ENCODE measurements around the gene AKAP13.
A peak's percentile ranks its signal among the peaks of the same experiment; 100 is the strongest.

AKAP13 gene

GRCh38 chr15:85583923-85584390, 203.6 kb downstream of the AKAP13 start:
- TF ChIP-seq NFIC (IDR thresholded peaks at IDR 0.05): peak; percentile 22; the same call in 1 of the 2 replicates
- TF ChIP-seq ZBTB7A (IDR thresholded peaks at IDR 0.05; ENCODE audit: low read depth): no peak

- TF ChIP-seq ZBTB7A (IDR thresholded peaks at IDR 0.05; ENCODE audit: low read depth): no peak
- no peak for TF ChIP-seq TAF1 (IDR thresholded peaks at IDR 0.05; ENCODE audit: low read depth)
- no peak for TF ChIP-seq CREB1 (IDR thresholded peaks at IDR 0.05; ENCODE audit: low read depth)
- TF ChIP-seq YY1 (IDR thresholded peaks at IDR 0.05; ENCODE audit: low read depth): no peak
- no peak for TF ChIP-seq EGR1 (IDR thresholded peaks at IDR 0.05)
- no peak for TF ChIP-seq TEAD4 (IDR thresholded peaks at IDR 0.05)
- no peak for TF ChIP-seq USF1 (IDR thresholded peaks at IDR 0.05)
- TF ChIP-seq NFIC (IDR thresholded peaks at IDR 0.05): no peak
These were observed 204.5 kb downstream of the AKAP13 start for GRCh38 chr15:85584872-85585271.

- TF ChIP-seq NFIC (IDR thresholded peaks at IDR 0.05): no peak
- TF ChIP-seq YY1 (IDR thresholded peaks at IDR 0.05; ENCODE audit: low read depth): no peak
- no peak for TF ChIP-seq FOXM1 (IDR thresholded peaks at IDR 0.05; ENCODE audit: borderline replicate concordance, low read depth)
- no peak for TF ChIP-seq REST (IDR thresholded peaks at IDR 0.05; ENCODE audit: low read depth)
- TF ChIP-seq TCF12 (IDR thresholded peaks at IDR 0.05; ENCODE audit: low read depth): no peak
- no peak for TF ChIP-seq USF1 (IDR thresholded peaks at IDR 0.05)
- TF ChIP-seq CEBPB (IDR thresholded peaks at IDR 0.05): no peak
These were observed 207.5 kb downstream of the AKAP13 start for GRCh38 chr15:85587707-85588411.

- TF ChIP-seq TEAD4 (IDR thresholded peaks at IDR 0.05): no peak
- TF ChIP-seq YY1 (IDR thresholded peaks at IDR 0.05; ENCODE audit: low read depth): no peak
- no peak for TF ChIP-seq RAD21 (IDR thresholded peaks at IDR 0.05; ENCODE audit: low read depth)
- TF ChIP-seq ZBTB7A (IDR thresholded peaks at IDR 0.05; ENCODE audit: low read depth): no peak
- TF ChIP-seq FOXM1 (IDR thresholded peaks at IDR 0.05; ENCODE audit: borderline replicate concordance, low read depth): no peak
- TF ChIP-seq EGR1 (IDR thresholded peaks at IDR 0.05): no peak
- TF ChIP-seq USF1 (IDR thresholded peaks at IDR 0.05): no peak
These were observed 208.3 kb downstream of the AKAP13 start for GRCh38 chr15:85588677-85589076.

- TF ChIP-seq REST (IDR thresholded peaks at IDR 0.05; ENCODE audit: low read depth) (no peak), YY1 (IDR thresholded peaks at IDR 0.05; ENCODE audit: low read depth) (no peak), MAX (IDR thresholded peaks at IDR 0.05) (no peak)
These were observed 209.4 kb downstream of the AKAP13 start for GRCh38 chr15:85589851-85590250.

- no peak for TF ChIP-seq TEAD4 (IDR thresholded peaks at IDR 0.05)
- no peak for TF ChIP-seq TAF1 (IDR thresholded peaks at IDR 0.05; ENCODE audit: low read depth)
- TF ChIP-seq MAX (IDR thresholded peaks at IDR 0.05): no peak
- TF ChIP-seq YY1 (IDR thresholded peaks at IDR 0.05; ENCODE audit: low read depth): no peak
These were observed 211.2 kb downstream of the AKAP13 start for GRCh38 chr15:85591622-85592021.

- TF ChIP-seq TEAD4 (IDR thresholded peaks at IDR 0.05) (peak; percentile 26; the same call in 1 of the 2 replicates), TAF1 (IDR thresholded peaks at IDR 0.05; ENCODE audit: low read depth) (no peak), REST (IDR thresholded peaks at IDR 0.05; ENCODE audit: low read depth) (no peak), TCF12 (IDR thresholded peaks at IDR 0.05; ENCODE audit: low read depth) (no peak), ZBTB7A (IDR thresholded peaks at IDR 0.05; ENCODE audit: low read depth) (no peak), CEBPB (IDR thresholded peaks at IDR 0.05) (no peak), RAD21 (IDR thresholded peaks at IDR 0.05; ENCODE audit: low read depth) (peak; percentile 49), FOXM1 (IDR thresholded peaks at IDR 0.05; ENCODE audit: borderline replicate concordance, low read depth) (no peak)
These were observed 211.7 kb downstream of the AKAP13 start for GRCh38 chr15:85592148-85592547.
